GM18502 (cell line): ENCODE measurements around the gene LYSMD2.
A peak's percentile ranks its signal among the peaks of the same experiment; 100 is the strongest.
"Not testable (repeated sequence)": the region's sequence is repeated elsewhere in the genome, so short reads cannot be mapped to it uniquely, and the experiment has no call there.

Experiments
- ATAC-seq: cut with Tn5 transposase; IDR thresholded peaks from one replicate; pipeline ENCODE4 v1.9.1; 2021; ENCODE audit warnings: mild to moderate bottlenecking; ENCODE audit not compliant: unreplicated experiment, poor library complexity

Gene LYSMD2

GRCh38 chr15:51737522-51738305 is at the start of gene LYSMD2:
TSS of gene LYSMD2 (minus strand) at chr15:51737655. CDS start at chr15:51737622, 33 bp downstream.
- ATAC-seq, result peak; percentile 50

- not testable (repeated sequence) for ATAC-seq
These were observed 49.7 kb upstream of the LYSMD2 start for GRCh38 chr15:51787130-51787529.

DNA sequence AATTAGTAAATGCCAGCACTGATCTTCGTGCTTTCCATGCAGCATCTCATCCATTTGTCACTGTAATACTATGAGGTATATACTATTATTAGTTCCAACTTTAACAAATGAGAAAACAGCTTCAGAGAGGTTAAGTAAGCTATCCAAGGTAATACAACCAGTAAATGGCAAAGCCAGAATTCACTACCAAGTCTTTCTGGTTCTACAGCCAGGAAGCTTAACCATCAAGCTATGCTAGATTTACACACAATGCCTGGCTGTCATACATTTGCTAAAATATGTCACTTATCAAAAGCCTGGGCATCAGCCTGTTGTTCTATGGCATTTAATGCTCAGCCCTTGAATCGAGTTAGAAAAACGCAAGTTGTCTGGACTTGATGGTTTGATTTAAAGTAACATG is 46.5 kb upstream of the LYSMD2 start:
- no peak for ATAC-seq

DNA sequence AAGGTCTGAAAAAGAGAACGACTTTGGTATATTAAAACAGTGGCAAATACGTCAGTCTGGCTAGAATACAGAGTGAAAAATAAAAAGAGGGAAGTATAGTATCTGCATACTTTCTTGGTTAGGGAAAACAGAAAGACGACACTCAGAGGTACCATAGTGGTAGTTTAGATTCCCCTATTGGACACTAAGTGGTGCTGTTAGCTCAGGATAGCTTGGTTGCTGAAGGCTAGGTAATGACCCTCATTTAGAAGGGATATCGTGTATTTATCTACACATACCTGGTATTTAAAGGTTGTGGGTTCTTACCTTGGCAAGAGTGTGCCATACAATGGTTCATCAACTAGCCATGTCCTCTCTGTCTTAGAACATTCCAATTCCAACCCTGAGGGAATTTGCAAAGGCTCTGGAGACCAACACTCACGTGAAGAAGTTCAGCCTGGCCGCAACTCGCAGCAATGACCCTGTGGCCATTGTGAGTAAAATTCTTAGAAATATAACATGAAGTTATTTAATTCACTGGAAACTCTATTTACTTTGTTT is 45.0 kb upstream of the LYSMD2 start:
- no peak for ATAC-seq

DNA sequence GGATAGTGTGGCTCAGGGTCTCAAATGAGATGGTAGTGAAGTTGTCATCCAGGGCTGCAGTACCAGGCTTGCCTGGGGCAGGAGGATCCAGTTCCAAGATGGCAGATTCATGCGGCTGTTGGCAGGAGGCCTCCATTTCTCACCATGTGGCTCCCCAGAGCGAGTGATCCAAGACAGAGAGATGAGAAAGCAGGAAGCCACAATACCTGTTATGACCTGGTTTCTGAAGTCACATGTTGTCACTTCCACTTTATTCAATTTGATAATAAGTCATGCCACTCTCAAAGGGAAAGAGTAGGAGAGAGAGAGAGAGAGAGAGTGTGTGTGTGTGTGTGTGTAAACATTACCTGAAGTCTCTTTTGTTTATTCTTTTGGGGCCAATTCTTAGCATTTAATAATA is 44.1 kb upstream of the LYSMD2 start:
- ATAC-seq, result no peak

DNA sequence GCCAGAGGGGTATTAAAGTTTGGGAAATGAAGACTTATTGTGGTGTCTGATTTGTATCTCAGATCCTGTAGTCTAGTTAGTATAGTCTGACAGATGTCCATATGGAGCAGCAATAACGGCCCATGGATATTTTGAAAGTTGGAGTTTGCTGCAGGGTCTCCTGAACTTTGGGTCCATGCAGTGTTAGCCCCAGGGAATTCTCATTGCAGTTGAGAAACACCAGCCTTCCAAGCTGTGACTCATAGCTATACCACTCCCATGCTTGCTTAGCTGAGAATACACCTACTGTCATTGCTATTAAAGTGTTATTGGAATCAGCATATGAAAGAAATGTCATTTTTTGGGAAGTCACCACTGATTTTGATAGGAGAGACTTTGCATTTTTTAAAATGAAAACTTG is 43.2 kb upstream of the LYSMD2 start:
- ATAC-seq, result no peak

GRCh38 chr15:51776952-51777569 is 39.6 kb upstream of the LYSMD2 start:
- ATAC-seq, result peak; percentile 68

DNA sequence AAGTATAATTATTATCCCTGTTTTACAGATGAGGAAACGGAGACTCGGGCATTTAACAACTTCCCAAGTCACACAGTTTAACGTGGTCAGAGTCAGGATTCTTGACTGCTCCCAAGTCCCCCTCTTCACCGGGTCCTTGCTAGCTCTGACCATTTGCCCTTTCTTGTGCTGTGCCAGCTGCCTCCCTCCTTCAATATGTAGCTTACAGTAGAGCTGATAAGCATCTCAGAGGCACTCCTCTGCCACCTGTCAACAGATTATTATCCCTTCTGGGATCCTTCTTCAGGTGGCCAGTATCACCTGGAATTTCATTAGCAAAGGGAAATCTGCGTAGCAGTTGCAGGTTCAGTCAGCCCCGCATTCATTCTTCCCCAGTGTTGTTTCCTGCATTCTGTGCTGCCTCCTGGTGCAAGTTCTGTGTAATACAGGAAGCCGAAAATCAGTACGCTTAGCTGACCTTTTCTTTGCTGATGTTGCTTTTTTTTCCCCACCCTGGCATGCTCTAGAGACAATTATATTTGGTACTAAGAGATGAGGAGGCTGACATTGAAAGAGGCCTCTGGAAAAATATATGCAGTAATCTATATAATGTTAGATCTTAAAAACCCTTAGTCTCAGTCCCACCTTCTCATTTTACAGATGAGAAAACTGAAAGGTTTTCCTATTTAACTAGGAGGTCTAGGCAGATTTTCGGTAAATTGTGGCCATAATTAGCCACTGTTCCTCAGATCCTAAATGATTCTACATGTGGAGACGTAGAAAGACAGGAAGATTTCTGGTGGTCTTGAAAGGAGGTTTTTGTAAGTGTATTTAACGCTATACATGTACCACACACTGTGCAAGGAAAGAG is 38.7 kb upstream of the LYSMD2 start:
- ATAC-seq, result no peak

DNA sequence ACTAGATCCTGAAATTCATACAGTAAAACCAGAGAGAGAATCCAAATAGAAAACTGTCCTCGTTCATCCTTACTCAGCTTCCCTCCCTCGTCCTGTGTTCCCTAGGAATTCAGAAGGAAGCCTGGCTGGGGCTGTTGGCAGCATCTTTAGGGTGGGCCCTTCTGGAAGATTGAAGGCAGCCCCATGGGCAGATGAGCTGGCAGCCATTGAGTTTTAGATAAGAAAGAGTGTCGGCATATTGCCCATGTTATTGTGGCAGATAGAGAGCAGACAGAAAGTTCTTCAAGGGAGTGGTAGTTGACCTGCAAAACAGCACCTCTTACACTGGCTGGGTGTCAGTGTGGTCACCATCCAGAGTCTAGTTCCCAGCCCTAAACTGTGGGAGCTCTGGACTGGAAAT is 37.5 kb upstream of the LYSMD2 start:
- no peak for ATAC-seq

DNA sequence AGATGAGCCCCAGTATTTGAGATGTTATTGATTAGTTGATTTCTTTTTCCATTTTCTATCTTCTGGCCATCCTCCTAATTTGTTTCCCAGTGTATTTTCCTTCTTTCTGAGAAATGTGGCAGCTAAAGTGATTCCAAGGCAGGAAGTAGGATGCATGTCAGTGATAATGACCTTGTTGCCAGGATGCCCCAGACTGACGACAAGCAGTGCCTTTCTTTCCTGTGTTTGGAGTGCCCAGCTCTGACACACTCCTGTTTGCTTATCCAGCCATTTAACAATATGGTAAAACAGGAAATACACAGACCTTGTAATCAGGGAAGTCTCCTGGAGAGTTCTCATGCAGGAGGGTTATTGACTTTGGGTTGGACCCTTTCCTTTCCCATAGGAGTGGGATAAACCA is 34.3 kb upstream of the LYSMD2 start:
- ATAC-seq, result no peak

- ATAC-seq, result no peak
These were observed 33.4 kb upstream of the LYSMD2 start for GRCh38 chr15:51770902-51771301.

GRCh38 chr15:51768018-51768417 is 30.6 kb upstream of the LYSMD2 start:
- no peak for ATAC-seq

DNA sequence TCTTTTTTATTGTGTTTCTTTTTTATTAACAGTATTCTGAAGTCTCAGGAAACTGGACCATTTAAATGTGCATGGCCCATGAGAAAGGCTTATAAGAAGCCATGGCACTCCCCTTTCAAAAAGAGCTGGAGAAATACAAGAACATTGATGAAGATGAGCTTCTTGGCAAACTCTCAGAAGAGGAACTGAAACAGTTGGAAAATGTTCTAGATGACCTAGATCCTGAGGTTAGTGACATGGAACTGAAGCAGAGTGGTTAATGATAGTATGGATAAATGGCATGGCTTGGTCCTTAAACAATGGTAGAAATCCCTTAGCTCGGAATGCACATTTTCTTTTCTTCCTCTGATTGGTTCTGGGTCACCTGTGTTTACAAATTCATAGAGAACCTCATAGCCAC is 28.9 kb upstream of the LYSMD2 start:
- ATAC-seq, result no peak

DNA sequence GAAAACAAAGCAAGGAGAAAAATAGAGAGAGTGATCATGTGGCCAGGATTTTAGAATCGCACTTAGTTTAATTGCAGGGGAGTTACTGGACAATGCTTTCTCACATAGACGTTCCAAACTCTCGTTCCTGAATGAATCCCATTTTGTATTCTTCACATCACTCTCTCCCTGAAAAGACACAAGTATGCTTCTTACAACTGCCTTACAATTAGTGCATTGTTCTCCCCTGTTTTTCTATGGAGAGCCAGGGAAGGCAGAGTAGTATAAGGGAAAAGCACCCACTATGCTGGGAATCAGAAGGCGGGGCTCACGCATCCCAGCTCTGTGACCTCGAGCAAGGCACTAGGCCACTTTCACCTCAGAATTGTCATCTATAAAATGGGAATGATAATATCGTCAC is 28.3 kb upstream of the LYSMD2 start:
- no peak for ATAC-seq

GRCh38 chr15:51760805-51761204 is 23.4 kb upstream of the LYSMD2 start:
- ATAC-seq, result no peak

GRCh38 chr15:51759557-51760070 is 22.2 kb upstream of the LYSMD2 start:
- no peak for ATAC-seq

GRCh38 chr15:51758645-51759044 is 21.2 kb upstream of the LYSMD2 start:
- no peak for ATAC-seq

DNA sequence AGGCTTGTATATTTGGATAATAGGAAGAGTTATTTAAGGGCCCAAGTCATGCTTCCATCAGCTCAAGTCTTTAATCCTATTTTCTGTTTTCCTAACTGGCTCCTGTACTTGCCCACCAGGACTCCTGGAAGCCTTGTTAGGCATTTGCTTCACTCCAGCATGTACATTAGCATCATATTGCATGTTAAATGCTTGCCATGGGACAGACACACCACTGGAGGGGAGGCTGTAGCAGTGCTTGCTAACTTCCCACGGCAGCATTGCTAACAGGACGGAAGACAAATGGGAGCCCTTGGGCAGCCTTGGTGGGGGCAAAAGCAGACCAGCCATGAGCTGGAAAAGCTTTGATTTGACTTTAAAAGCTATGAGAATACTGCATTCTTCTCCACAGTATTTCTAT is 20.0 kb upstream of the LYSMD2 start:
- ATAC-seq, result no peak

DNA sequence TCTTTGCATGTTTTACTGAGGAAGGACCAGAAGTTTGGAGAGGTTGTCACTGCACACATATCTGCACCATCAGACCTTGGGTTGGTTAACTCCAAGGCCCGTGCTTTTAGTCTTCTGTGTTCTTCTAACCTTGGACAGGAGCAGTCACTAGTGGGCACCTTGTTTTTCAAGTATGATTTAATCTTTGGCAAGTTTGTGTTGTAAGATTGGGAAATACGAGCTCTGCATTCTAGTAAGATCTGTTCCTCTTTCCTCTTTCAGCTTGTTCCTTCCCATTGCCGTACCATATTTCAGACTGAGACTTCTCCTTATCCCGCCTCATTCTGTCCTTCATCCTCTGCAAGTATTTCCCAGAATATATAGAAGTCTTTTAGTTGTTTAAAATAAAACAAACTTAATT is 19.0 kb upstream of the LYSMD2 start:
- ATAC-seq, result no peak

GRCh38 chr15:51755790-51756189 is 18.3 kb upstream of the LYSMD2 start:
- no peak for ATAC-seq

GRCh38 chr15:51754267-51754666 is 16.8 kb upstream of the LYSMD2 start:
- ATAC-seq, result no peak
